Stimulated activated CD8-positive, alpha-beta memory T cell treated with anti-CD3 and anti-CD28 coated beads, Interleukin-15, amount 100 ng/mL, for 24 hours (primary cell): ENCODE results near the gene SPATA32.

Source experiments
- DNase-seq: peaks from one replicate; pipeline ENCODE4 v3.0.0-alpha.2; 2020; ENCODE audit warnings: low read depth

The SPATA32 gene

GRCh38 chr17:45228763-45229539, 32.9 kb downstream of the SPATA32 start:
- DNase-seq, result no peak

DNA sequence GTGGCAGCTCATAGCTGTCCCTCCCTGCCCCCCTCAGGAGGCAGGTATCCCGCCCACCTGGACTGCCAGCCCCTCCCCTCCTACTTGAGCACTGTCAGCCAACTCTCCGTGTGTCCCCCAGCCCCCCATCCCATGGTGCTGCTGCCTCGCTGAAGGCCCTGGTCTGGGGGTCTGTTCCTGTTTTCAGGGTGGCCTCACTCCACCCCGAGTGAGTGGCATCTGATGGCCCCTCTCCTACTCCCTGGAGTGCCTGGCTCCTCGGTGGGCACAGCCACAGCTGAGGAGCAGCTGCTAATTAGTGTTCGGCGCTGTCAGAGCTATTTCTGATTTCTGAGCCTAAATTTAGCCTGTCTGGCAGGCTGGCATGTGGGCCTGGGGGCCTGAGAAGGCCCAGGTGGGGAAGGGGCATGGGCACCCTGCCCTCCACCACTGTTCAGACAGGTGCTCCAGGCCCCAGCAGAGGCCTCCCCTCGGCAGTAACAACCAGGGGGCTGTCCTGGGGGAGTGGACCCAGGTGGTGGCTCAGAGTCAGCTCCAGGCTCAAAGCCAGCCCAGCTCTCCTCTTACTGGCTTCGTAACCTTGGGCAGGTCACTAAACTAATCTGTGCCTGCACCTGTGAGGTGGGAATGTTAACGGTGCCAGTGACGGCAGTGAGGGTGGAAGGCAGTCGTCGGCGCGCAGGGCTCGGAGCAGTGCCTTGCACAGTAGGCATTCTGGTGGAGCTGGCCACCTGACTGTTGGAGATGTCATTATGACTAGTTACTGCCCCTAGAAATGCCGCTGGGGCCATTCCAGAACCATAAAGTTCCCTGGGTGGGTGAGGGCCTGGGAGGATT, 33.8 kb downstream of the SPATA32 start:
- DNase-seq, result no peak

DNA sequence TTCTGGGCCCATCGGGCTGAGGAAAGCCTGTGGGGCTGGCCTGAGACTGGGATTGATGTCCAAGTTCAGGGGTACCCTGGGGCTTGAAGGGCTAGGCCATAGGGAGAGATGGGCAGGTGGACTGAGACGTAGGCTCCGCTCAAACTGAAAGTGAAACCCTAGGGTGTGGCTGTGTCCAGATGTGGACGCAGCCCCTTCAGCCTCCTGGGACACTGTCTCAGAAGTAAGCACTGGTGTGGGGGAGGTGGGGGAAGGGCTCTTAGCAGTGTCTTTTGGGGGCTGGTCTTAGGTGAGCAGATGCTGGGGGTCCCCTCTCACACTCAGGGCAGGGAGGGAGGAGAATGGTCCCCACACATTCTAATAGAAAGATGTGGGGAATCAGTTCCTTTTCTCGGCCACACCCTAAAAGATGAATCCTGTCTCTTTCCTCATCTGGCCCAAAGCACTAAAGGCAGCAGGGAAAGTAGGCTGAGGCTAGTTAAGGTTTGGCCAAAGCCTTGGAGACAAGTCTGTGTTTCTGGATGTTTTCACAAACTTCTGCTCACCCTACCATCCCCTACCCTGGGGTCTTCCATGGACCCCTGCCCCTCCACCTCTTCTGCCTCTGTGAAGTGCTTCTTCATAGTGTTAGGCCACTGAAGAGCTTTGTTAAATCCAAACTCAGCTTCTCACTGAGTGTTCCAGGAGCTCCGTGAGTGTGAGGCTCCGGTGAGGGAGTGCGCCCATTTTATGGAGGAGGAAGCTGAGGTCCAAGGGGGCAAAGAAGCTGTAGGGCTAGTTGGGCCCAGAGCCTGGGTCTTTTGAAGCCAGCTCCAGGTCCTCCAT, 34.6 kb downstream of the SPATA32 start:
- no peak for DNase-seq

GRCh38 chr17:45226576-45226975, 35.3 kb downstream of the SPATA32 start:
- no peak for DNase-seq

DNA sequence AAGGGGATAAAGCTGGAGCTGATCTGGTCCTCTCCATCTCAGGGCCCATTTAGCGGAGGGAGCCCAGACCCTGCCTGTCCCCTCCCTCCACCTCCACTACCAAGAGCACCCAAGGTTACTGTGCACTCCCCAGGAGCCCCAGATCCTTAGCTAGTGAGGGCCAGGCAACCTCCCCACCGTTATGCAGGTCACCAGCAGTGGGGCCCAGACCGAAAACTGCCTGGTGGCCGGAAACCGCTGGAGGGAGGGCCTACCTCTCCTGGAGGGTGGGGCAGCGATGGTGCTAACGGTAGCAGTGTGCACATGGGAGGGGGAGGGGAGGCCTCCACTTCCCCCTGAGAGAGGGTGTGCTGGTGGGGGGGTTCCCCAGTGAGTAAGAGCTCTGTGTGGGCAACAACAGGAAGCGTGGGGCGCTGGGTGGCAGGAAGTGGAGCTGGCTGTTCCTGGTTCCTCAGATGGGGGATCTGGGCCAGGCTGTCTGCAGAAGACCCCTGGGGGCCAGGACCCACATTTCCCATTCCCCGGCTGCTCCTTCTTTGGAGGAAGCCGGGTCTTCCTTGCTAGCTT, 35.8 kb downstream of the SPATA32 start:
- DNase-seq, result peak; percentile 77

GRCh38 chr17:45225051-45225700, 36.7 kb downstream of the SPATA32 start:
- no peak for DNase-seq

GRCh38 chr17:45224671-45225050, 37.2 kb downstream of the SPATA32 start:
- DNase-seq, result no peak

DNA sequence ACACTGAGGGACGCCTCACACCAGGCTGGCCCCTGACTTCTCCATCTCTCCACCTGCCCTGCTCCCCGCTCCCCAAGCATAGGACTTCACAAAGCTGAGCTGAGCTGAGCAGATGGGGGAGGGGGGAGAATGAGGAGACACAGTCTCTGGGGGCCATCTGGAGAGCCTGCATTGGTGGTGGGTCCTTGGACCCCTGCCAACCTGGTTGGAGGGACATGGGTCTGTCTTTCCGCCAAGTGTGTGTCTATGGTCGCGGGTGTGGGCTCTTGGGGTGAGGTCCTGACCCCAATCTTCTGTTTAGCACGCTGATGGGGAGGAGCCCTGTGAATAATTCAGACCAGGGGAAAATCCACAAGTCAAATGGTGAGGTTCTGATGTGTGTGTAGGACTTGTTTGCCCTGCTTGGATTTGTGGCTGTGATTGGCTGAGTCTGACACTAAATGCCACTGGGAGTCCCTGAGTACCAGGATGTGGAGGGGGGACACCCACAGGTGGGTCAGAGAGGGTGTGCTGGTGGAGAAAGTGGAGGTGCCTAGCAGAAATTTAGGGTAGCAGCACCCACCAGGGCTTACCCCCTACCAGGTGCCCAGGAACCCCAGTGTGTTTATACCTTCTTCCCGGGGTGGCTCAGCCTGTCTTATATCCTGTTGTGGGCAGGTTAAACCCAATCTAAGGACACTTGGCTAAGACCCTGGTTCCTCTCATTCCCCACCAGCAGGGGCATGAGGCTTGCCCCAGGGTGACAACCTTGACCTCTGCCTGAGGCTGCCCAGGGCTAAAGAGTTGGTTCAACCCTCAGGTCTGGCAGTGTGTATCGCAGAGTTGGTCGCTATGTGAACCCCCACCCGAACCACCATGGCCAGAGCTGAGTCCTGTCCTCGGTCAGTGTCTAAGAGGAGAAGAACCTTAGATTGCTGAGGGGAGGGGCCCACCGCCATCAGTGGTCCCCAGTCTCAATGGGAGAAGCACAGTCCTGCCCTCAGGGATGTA, 38.1 kb downstream of the SPATA32 start:
- no peak for DNase-seq

DNA sequence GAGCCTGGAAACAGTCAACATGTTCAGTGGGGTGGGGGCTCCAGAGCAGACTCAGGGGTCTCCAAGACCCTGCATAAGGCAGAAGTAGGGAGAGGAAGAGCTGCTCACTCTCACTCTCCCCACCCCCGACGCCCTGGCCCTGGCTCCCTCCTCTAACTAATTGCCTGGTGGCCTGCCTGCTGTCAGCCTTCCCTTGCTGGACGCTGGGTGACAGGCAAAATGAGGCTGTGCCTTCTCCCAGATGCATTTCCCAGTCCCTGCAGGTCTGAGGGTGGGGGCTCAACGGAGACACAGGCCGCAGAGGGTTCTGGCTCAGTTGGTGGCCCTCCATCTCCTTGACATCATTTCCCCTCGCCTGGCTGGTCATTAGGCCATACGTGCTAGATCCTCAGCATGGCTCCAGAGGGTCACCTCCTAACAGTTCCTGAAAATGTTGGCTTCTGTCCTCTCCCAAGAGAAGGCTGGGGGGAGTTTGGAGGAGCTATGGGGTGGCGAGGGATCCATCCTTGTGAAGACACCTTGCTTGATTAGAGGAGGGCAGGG, 38.8 kb downstream of the SPATA32 start:
- no peak for DNase-seq

DNA sequence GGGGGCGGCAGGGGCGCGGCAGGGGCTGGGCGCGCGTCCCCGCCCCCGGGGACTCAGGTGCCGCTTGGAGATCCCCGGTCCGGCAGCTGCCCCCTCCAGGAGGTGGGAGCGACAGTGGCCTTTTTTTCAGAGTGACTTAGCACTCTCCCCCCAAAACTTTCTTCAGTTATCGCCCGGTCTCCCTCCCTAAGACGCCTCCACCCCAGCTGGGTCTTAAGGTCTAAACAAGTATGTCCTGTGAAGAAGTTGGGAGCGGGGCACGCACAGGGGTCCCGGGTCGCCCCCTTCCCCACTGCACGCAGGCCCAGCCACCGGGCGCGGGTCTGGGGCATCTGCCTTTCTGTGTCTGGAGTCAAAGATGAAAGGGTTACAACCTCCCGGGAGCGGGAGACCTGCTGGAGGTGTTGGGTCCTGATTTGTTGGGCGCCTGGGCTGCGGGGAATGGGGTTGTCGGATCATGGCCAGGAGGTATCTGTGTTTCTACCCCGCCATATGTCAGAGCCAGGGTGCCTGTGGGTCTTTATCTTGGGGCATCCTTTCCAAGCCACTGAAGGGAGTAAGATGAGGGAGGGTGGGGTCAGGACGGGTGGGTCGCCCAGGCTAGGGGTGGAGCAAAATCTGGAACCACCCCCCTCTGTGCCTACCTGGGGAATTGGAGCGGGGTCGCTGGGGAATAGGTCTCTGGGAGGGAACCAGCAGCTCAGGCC, 39.5 kb downstream of the SPATA32 start:
- no peak for DNase-seq

GRCh38 chr17:45222014-45222288, 39.9 kb downstream of the SPATA32 start:
- DNase-seq, result no peak

DNA sequence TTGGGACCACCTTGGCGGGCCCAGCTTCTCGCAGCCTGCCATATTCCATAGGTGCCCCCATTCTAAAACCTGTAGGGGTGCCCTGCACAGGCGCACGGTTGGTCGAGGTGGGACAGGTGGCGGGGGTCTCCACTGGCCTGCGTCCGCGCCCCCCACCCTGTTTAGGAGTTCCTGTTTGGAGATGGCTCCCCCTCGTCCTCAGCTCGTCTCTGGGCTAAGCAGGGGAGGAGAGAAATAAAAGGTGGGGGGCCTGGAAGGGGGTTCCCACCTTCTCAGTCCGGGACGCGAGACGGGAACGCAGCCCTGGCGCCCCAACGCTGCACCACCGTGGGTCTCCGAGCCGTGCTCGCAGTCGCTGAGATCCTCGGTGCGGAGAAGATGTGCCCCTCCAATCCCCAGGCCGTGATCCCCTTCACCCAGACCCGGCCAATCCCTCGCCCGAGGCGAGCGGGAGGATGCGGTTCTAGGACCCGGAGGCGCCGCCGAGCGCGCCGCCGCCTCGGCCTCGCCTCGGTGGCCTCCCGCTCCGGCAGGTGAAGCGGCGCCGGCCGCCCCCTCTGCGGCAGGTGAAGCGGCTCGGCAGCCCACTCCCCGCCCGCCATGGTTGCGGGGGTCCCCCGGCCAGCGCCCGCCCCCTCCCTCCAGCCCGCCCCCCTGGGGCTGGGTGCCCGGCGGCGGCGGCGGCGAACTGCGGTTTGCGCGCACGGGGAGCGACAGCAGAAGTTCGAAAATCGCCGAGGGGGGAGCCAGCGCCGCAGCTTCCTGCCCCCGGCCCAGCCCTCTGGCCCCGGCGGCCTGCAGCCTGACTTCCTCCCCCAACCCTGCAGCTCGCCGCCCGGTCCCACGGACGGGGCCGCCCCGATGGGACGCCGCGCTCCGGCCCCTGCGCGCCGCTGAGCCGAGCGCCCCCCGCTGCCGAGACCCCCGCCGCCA, 40.5 kb downstream of the SPATA32 start, which contains the start of gene FMNL1:
FMNL1 (plus strand) TSS at position 805 of the 933 bp plus-strand sequence. CDS start 240 bp downstream, outside the sequence.
- DNase-seq, result no peak

DNA sequence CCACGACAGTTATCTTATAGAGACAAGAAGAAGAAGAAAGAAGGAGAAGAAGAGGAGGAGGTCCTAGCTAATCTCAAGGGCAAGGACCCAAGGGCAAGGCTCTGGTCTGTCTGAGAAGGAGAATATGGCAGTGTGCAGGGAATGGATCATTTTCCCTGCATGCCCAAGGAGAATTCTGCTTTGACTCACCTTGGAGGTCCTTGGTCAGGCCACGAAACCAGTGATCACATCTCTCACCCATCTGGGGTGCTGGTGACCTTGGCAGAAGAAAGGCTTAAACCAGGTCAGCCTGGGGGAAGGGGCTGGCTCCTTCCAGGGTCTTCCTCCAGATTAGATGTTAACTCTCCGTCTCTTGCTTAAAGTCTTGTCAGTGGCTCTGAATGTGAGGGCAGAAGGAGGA, 41.8 kb downstream of the SPATA32 start:
- no peak for DNase-seq

DNA sequence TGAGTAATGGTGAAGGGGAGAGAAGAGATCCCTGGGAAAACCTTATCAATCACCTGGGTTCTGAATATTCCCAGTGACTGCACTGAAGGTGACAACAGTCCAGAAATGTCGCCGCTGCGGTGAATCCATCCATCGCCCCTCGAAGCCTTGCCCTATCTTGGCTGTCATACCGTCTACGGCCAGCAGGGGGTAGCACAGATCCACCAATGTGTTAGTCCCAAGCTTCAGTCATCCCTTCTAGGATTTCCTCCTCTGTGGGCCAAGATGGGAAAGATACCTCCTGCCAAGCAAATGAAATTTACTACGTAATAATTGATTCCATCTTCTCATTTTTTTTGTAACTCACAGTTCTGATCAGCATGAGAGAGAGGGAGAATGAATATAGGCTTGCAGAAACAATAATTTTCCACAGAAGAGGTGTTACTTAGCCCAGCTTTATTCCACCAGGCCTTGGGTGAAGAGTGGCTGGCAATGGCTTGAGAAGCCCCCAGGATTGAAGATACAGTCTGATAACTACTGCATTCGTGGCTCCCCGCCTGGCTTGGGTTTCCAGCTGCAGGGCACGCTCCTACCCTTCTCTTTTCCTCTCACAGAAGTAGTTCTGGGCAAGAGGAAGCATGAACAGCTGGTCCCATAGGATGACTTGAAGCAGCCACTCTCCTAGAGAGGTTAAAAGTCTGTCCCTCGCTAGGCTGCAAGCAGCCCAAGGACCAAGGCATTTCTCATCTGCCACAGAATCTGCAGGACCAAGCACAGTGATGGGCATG, 42.8 kb downstream of the SPATA32 start:
- DNase-seq, result peak; percentile 90
